AG04449 (cell line): ENCODE data around the gene ETS1.

Source experiments
- CTCF ChIA-PET: fragments of 350-600 bp; formaldehyde crosslinking; extraction: SDS; loops from one replicate; lab custom pipeline; 2021; ENCODE audit warnings: antibody characterized with exemption; lab: Yijun Ruan, JAX
- POLR2A ChIA-PET: fragments of 400-600, 350-600 bp; formaldehyde crosslinking; extraction: SDS; loops from one replicate; lab custom pipeline; 2020; ENCODE audit warnings: antibody characterized with exemption, inconsistent platforms; lab: Yijun Ruan, JAX
- DNase-seq: peaks from one replicate; pipeline ENCODE4 v3.0.0-alpha.2; 2010; ENCODE audit warnings: low read depth, low spot score
- H3K4me3 ChIP-seq: 2 replicates; pipeline ENCODE4 v1.5.1; 2011; ENCODE audit warnings: low read depth, mild to moderate bottlenecking, control low read depth, low read length
- TF ChIP-seq, protein P1 (sequence below): IDR thresholded peaks from one replicate; pipeline ENCODE4 v1.5.1; 2011; ENCODE audit warnings: mild to moderate bottlenecking, moderate library complexity, low read length, control low read depth, inconsistent platforms; ENCODE audit not compliant: insufficient read depth; ENCODE audit errors: missing control alignments

Gene ETS1

DNA sequence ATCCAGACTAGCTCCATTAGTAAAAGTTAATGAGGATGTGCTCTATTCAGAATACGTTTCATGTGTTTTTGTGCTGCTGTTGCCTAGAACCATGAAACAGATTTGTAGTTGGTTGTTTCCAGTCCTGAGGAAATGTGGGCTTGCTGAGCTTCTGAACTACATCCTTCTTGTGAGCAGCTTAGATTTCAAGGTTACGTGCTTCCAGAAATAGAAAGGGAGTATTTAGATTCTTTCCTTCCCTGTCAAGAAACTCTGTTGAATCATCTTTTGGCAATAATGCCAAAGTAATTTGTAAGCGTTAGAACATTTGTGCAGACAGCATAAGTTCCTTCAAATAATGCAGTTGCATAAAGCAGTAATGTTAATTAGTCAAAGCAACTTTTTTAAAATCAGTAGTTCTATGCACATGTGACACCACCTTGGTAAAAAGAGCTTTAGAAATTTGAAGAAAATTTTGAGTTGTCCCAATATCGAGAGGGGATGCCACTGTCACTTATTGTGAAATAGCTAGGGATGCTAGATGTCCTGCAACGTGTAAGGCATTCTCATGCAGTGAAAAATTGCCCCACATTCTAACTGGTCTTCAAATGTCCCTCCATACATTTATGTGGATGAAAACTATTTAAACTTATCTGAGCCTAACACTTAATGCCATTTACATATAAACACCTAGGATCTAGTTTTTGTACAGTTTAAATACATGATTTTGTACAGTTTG is 169.6 kb downstream of the ETS1 start:
- TF ChIP-seq, protein P1, sequence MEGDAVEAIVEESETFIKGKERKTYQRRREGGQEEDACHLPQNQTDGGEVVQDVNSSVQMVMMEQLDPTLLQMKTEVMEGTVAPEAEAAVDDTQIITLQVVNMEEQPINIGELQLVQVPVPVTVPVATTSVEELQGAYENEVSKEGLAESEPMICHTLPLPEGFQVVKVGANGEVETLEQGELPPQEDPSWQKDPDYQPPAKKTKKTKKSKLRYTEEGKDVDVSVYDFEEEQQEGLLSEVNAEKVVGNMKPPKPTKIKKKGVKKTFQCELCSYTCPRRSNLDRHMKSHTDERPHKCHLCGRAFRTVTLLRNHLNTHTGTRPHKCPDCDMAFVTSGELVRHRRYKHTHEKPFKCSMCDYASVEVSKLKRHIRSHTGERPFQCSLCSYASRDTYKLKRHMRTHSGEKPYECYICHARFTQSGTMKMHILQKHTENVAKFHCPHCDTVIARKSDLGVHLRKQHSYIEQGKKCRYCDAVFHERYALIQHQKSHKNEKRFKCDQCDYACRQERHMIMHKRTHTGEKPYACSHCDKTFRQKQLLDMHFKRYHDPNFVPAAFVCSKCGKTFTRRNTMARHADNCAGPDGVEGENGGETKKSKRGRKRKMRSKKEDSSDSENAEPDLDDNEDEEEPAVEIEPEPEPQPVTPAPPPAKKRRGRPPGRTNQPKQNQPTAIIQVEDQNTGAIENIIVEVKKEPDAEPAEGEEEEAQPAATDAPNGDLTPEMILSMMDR, result no peak
- peak; percentile 86 for DNase-seq
- CTCF ChIA-PET, result interaction anchor here (1.0 to 2.1 kb wide), 6 partner anchors 8 to 245 kb away, joined by 3 to 6 read pairs (median 4); no protein-coding TSS in a partner anchor
- no peak overlapping the region for H3K4me3 ChIP-seq
- POLR2A ChIA-PET, result interaction anchor here (1.4 to 1.9 kb wide), 3 partner anchors 10 to 50 kb away, joined by 3 to 7 read pairs (median 4); no protein-coding TSS in a partner anchor

DNA sequence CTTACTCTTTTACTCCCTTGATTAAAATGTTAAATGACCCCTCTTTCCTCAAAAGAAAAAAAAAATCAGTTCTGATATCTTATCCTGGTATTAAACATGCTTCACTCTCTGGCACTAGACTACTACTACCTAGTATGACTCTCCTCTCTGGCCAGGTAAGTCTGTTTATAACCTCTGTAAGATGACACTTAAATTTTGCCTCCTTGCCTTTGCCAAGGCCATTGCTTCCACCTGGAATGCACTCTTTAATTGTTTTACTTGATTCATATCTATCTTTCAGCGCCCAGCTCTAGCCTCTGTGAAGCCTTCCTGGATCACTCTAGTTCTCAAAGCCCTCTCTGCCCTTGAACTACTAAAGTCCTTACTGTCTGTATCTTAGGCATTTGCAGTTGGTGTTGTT is 170.4 kb downstream of the ETS1 start:
- no peak overlapping the region for H3K4me3 ChIP-seq
- POLR2A ChIA-PET, result interaction anchor here (1.4 to 1.9 kb wide), 3 partner anchors 9 to 51 kb away, joined by 3 to 7 read pairs (median 4); no protein-coding TSS in a partner anchor
- CTCF ChIA-PET, result interaction anchor here (0.8 to 1.5 kb wide), 3 partner anchors 18 to 244 kb away, joined by 3 to 4 read pairs (median 3); no protein-coding TSS in a partner anchor
- no peak for DNase-seq
- TF ChIP-seq, protein P1, result no peak

DNA sequence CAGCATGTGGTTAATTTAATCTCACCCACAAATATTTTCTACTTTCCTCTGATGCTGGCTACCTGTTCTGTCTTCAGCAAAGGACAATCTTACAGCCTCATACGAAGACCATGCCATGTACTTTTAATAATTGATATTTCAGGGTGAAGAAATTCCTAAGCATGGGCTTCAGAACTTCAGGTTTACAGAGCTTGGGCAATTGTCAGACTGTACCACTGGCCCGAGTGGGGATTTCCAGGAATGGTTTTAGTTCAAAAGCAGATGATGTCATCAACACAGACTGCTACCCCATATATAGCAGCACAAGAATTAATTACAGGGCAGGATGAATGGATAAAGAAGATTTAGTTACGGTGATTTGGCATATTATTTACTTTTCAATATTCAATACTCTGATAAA is 171.8 kb downstream of the ETS1 start:
- ChIA-PET POLR2A (no interaction called here), CTCF (interaction anchor here (0.9 kb wide), 1 partner anchor 9 kb away, joined by 3 read pairs; no protein-coding TSS in a partner anchor)
- H3K4me3 ChIP-seq, result no peak overlapping the region
- TF ChIP-seq, protein P1, result no peak
- DNase-seq, result no peak

DNA sequence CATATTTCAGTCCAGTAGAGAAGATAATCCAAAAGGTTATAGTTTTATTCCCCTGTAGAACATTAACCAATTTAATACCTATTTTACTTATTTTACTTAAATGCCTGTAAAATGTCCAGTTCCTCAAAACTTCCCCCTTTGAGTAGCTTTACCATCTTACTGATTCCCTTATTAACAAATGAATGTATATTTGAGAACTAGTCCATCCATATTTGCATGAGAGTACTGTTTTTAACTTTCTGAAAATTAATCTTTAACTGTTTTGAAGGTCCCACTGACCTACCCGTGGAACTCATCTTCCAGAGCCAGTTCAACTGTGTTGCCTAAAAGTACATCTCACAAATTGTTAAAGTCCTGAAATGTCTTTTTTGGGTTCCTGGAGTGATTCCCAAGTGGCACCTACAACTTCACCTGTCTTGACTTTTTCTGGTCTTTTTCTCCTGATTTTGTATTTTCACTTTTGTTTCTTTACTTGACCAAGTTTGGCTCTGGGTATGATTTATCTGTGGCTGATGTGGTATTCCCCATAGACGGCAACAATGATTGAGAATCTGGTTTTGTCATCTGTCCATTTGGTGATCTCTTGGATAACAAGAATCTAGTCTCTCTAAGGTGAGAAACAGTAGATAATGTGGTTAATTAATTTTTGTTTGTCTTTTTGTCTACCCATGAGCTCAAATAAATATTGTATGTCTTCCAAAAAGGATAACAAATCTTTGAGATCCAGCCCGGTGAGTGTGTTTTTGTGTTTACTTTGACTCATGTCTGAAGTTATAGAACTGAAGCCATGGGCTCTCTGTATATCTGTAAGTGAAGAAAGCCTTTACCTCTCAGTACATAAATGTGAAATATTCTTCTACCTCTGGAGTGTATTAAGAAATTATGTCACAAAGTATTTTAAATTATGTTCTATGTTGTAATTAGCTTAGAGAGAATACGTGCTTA is 174.2 kb downstream of the ETS1 start:
- DNase-seq, result no peak
- TF ChIP-seq, protein P1, result no peak
- POLR2A ChIA-PET, result no interaction called here
- H3K4me3 ChIP-seq, result no peak overlapping the region
- CTCF ChIA-PET, result no interaction called here

DNA sequence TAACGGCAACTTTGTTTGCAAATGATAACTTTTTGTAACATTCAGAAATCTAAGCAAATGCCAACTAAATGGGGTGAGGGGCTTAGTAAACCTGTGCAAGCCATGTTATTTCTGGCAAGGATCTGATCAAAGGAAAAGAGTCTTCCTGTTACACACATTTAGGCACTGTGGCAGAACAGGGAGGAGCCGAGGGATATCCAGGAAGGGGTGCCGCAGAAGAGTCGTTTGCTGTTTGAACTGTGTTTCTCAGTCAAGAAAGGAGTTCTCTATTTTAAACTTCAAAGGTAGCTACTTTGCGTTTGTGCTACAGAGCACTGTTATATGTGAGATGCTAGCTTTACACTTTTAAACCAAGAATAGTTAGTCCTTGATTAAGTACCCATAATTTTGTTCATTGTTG is 175.5 kb downstream of the ETS1 start:
- POLR2A ChIA-PET, result no interaction called here
- DNase-seq, result no peak
- CTCF ChIA-PET, result interaction anchor here (1.3 kb wide), 1 partner anchor 10 kb away, joined by 4 read pairs; no protein-coding TSS in a partner anchor
- TF ChIP-seq, protein P1, result no peak
- H3K4me3 ChIP-seq, result no peak overlapping the region

DNA sequence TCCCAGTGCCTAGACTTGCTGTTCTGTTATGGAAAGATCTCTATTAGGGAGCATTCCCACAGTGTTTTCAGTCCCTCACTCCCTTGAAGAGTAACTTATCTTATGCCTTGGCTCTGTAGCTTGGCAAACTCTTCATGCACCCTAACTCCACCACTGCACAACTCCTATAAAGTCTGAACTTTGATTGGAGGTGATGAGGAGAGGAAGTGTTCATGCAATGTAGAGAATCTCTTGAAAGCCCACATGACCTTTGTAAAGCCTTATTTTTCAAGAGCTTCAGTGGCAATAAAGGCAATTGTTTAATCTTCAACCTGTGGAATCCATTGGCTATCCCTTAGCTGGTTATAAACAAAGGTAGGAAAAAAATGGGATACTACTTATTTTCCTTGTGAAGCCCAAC is 176.2 kb downstream of the ETS1 start:
- no peak overlapping the region for H3K4me3 ChIP-seq
- POLR2A ChIA-PET, result no interaction called here
- CTCF ChIA-PET, result interaction anchor here (1.3 kb wide), 1 partner anchor 9 kb away, joined by 4 read pairs; no protein-coding TSS in a partner anchor
- TF ChIP-seq, protein P1, result no peak
- DNase-seq, result no peak
